ENCODE data around the gene PWWP2A. TPM values are rescaled to one million over a fixed set of nuclear protein-coding genes. Genes with fewer than 3 reads are reported as not detected.

PWWP2A gene
- total and polyA plus RNA-seq, 2 experiments from 2014 or later = 17.9 to 32.2 TPM

DNA sequence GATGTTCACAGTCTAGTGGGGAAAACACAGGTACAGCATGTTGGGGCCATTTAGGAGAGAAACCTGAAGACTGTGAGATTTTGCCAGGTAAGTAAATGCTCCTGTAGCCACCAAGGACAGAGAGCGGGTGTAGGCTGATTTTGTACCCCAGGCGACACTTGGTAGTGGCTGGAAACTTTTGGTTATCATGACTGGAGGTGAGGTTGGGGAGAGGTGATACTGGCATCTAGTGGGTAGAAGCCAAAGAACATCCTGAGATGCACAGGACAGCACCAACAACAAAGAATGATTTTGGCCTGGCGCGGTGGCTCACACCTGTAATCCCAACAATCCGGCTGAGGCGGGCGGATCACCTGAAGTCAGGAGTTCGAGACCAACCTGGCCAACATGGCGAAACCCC lies 38.8 kb upstream of the PWWP2A start:
- Histone ChIP-seq H3K36me3 (no peaks in the 10 kb centered on the region), H3K9me3 (ENCODE audit: low read depth) (no peaks in the 10 kb centered on the region), H3K27me3 (no peaks in the 10 kb centered on the region), H3K27ac (no peak overlapping the region), H3K4me1 (ENCODE audit: low read depth) (no peaks in the 10 kb centered on the region), H3K4me3 (no peak overlapping the region)
- DNase-seq (ENCODE audit: low read depth in 1 of 2, low spot score in 1 of 2) = no peak
- TF ChIP-seq, protein P1, sequence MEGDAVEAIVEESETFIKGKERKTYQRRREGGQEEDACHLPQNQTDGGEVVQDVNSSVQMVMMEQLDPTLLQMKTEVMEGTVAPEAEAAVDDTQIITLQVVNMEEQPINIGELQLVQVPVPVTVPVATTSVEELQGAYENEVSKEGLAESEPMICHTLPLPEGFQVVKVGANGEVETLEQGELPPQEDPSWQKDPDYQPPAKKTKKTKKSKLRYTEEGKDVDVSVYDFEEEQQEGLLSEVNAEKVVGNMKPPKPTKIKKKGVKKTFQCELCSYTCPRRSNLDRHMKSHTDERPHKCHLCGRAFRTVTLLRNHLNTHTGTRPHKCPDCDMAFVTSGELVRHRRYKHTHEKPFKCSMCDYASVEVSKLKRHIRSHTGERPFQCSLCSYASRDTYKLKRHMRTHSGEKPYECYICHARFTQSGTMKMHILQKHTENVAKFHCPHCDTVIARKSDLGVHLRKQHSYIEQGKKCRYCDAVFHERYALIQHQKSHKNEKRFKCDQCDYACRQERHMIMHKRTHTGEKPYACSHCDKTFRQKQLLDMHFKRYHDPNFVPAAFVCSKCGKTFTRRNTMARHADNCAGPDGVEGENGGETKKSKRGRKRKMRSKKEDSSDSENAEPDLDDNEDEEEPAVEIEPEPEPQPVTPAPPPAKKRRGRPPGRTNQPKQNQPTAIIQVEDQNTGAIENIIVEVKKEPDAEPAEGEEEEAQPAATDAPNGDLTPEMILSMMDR (IDR thresholded peaks at IDR 0.05; ENCODE audit: low read depth, low read length) = no peak

DNA sequence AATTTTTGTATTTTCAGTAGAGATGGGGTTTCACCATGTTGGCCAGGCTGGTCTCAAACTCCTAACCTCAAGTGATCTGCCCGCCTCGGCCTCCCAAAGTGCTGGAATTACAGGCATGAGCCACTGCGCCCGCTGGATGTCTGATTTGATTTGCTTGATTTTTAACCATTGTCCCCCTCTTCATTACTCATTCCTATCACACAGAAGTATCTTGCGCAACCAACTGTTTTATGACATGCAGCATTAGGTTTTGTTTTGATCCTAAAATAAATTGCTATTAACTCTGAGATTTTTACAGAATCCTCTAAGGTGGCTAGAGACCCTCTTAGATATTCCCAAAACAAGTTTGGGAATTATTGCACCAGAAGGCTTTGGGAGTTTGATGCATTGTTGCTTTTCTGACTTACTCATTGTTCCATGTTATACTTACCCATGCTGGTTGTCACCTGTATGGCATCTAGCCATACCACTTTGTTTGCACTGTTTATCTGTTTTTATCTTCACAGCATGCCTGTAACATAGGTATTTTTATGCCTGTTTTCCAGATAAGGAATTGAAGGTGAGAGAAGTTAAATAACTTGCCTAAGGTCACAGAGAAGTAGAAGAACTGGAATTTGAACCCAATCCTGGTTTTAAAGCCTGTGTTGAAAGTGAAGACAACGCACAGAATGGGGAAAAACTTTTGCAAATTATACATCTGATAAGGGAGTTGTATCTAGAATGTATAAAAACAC lies 35.9 kb upstream of the PWWP2A start:
- Histone ChIP-seq H3K9me3 (ENCODE audit: low read depth) (no peaks in the 10 kb centered on the region), H3K36me3 (no peaks in the 10 kb centered on the region), H3K27ac (no peak overlapping the region), H3K4me1 (ENCODE audit: low read depth) (no peaks in the 10 kb centered on the region), H3K27me3 (no peaks in the 10 kb centered on the region), H3K4me3 (no peak overlapping the region)
- DNase-seq (ENCODE audit: low read depth in 1 of 2, low spot score in 1 of 2) = no peak
- TF ChIP-seq, protein P1 (IDR thresholded peaks at IDR 0.05; ENCODE audit: low read depth, low read length) = no peak

DNA sequence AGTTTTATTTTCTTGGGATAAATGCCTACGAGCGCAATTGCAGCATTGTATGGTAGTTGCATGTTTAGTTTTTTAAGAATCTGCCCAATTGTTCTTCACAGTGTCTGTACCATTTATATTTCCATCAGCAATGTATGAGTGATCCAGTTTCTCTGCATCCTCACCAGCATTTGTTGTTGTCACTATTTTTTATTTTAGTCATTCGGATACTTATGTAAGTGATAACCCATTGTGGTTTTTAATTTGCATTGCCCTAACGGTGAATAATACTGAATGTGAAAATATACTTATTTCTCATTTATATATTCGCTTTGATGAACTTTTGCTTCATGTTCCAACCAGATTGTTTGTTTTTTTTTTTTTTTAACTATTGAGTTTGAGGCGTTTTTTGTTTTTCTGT lies 33.7 kb upstream of the PWWP2A start:
- Histone ChIP-seq H3K27ac (no peak overlapping the region), H3K9me3 (ENCODE audit: low read depth) (no peaks in the 10 kb centered on the region), H3K36me3 (no peaks in the 10 kb centered on the region), H3K4me3 (no peak overlapping the region), H3K4me1 (ENCODE audit: low read depth) (no peaks in the 10 kb centered on the region), H3K27me3 (no peaks in the 10 kb centered on the region)
- DNase-seq (ENCODE audit: low read depth in 1 of 2, low spot score in 1 of 2) = no peak
- TF ChIP-seq, protein P1 (IDR thresholded peaks at IDR 0.05; ENCODE audit: low read depth, low read length) = no peak

DNA sequence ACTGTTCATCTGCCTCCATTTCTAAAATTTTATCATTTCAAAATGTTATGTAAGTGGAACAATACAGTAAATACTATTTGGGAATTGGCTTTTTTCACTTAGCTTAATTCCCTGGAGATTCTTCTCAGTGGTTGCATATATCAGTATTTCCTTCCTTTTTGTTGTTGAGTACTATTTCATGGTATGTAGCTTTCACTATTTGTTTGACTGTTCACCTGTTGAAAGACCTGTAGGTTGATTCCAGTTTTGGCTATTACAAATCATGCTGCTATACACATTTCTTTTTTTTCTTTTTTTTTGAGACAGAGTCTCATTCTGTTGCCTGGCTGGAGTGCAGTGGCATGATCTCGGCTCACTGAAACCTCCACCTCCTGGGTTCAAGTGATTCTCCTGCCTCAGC lies 33.0 kb upstream of the PWWP2A start:
- no peak overlapping the region for H3K27ac ChIP-seq
- no peaks in the 10 kb centered on the region for H3K4me1 ChIP-seq (ENCODE audit: low read depth)
- no peak overlapping the region for H3K4me3 ChIP-seq
- TF ChIP-seq, protein P1 (IDR thresholded peaks at IDR 0.05; ENCODE audit: low read depth, low read length) = no peak
- H3K9me3 ChIP-seq (ENCODE audit: low read depth) = no peaks in the 10 kb centered on the region
- DNase-seq (ENCODE audit: low read depth in 1 of 2, low spot score in 1 of 2) = no peak
- H3K36me3 ChIP-seq = no peaks in the 10 kb centered on the region
- no peaks in the 10 kb centered on the region for H3K27me3 ChIP-seq

DNA sequence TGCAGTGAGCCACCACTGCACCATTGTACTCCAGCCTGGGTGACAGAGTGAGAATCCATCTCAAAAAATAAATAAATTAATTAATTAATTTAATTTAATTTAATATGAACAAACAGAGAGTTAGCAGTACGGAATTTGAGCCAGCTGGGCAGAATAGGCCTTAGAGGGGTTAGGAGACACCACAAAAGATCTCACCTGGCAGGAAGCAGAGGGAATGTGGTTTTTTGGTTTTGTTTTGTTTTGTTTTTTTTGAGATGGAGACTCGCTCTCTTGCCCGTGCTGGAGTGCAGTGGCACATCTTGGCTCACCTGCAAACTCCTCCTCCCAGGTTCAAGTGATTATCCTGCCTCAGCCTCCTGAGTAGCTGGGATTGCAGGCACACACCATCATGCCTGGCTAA lies 31.8 kb upstream of the PWWP2A start:
- Histone ChIP-seq H3K36me3 (no peaks in the 10 kb centered on the region), H3K27me3 (no peaks in the 10 kb centered on the region), H3K27ac (no peak overlapping the region), H3K4me1 (ENCODE audit: low read depth) (peaks cover 5% of the 10 kb centered on the region), H3K9me3 (ENCODE audit: low read depth) (no peaks in the 10 kb centered on the region), H3K4me3 (no peak overlapping the region)
- TF ChIP-seq, protein P1 (IDR thresholded peaks at IDR 0.05; ENCODE audit: low read depth, low read length) = no peak
- no peak for DNase-seq (ENCODE audit: low read depth in 1 of 2, low spot score in 1 of 2)
